NCI-H2029 treated with DMSO at 0.1 percent for 48 hours (cell line): ENCODE measurements around the gene HOTAIR.

Experiments used
- DNase-seq: peaks from one replicate; lab custom pipeline; 2025; lab: John Stamatoyannopoulos, UW

Gene HOTAIR

GRCh38 chr12:53975064-53975471, 314 bp upstream of the HOTAIR start:
- DNase-seq = no peak

GRCh38 chr12:53973236-53974042, 1.3 kb downstream of the HOTAIR start:
- DNase-seq = no peak

GRCh38 chr12:53972722-53973235, 2.0 kb downstream of the HOTAIR start, which contains the start of gene HOXC11:
TSS of gene HOXC11 (plus strand) at chr12:53973126. CDS start at chr12:53973242, 116 bp downstream.
- no peak for DNase-seq

- no peak for DNase-seq
Observed at GRCh38 chr12:53972152-53972702, 2.5 kb downstream of the HOTAIR start.

GRCh38 chr12:53971686-53972085, 3.1 kb downstream of the HOTAIR start:
- DNase-seq = no peak

GRCh38 chr12:53971129-53971528, 3.6 kb downstream of the HOTAIR start:
- no peak for DNase-seq

GRCh38 chr12:53970451-53970850, 4.3 kb downstream of the HOTAIR start:
- no peak for DNase-seq

- DNase-seq = no peak
Observed at GRCh38 chr12:53969588-53970259, 5.0 kb downstream of the HOTAIR start.

GRCh38 chr12:53968214-53969127, 6.3 kb downstream of the HOTAIR start:
- no peak for DNase-seq

GRCh38 chr12:53967421-53967925, 7.3 kb downstream of the HOTAIR start:
- no peak for DNase-seq

- no peak for DNase-seq
Observed at GRCh38 chr12:53966385-53967133, 8.2 kb downstream of the HOTAIR start.

- DNase-seq = no peak
Observed at GRCh38 chr12:53966085-53966384, 8.7 kb downstream of the HOTAIR start.

- no peak for DNase-seq
Observed at GRCh38 chr12:53965281-53966084, 9.3 kb downstream of the HOTAIR start.

GRCh38 chr12:53964315-53964713, 10.4 kb downstream of the HOTAIR start:
- DNase-seq = no peak

GRCh38 chr12:53963434-53964314, 11.1 kb downstream of the HOTAIR start:
- DNase-seq = no peak

- no peak for DNase-seq
Observed at GRCh38 chr12:53963005-53963404, 11.7 kb downstream of the HOTAIR start.

- no peak for DNase-seq
Observed at GRCh38 chr12:53961025-53961761, 13.6 kb downstream of the HOTAIR start.
